Neural cell (in vitro differentiated cells): Measurements from ENCODE around the gene FBXO36.

Source experiments
- EZH2 ChIP-seq: fragments of 200-600, 300-800 bp; shearing (Covaris generic), sonication (generic); IDR thresholded peaks from 2 replicates; pipeline ENCODE4 v1.6.1; 2014; ENCODE audit warnings: antibody characterized with exemption, low read length, borderline replicate concordance, mild to moderate bottlenecking; ENCODE audit not compliant: insufficient read depth, poor library complexity, severe bottlenecking
- MXI1 ChIP-seq: fragments of 450-650 bp; conservative IDR thresholded peaks from 2 replicates; pipeline ENCODE4 v1.6.1; 2014; ENCODE audit warnings: antibody characterized with exemption, mild to moderate bottlenecking; ENCODE audit not compliant: poor library complexity, severe bottlenecking

DNA sequence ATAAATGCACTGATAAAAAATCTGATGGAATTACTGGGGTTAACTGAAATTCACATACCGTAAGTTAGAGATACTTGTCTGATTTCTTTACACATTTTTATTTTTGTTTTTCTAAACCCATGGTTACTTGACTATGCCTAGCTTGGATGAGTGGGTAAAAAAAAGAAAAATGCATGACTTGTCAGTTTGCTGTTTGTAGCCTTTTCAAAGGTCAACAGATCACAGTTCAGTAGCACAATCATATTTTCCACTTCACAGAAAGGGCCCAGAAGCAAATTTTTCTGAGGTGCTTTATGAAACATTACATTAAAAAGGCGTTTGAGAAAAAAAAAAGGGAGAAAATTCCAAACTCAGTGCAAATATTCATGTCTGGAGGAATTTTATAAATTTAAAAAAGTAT lies 130.0 kb downstream of the FBXO36 start:
- TF ChIP-seq MXI1 (no peak), EZH2 (no peak)
